ENCODE data around the gene IRGM. TPM values are rescaled to one million over a fixed set of nuclear protein-coding genes. Genes with fewer than 3 reads are reported as not detected.
"Not testable (repeated sequence)": the region's sequence is repeated elsewhere in the genome, so short reads cannot be mapped to it uniquely, and the experiment has no call there.

Gene IRGM, protein sequence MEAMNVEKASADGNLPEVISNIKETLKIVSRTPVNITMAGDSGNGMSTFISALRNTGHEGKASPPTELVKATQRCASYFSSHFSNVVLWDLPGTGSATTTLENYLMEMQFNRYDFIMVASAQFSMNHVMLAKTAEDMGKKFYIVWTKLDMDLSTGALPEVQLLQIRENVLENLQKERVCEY
- total RNA-seq = 1 to 10 TPM in 1 of 2 experiments, under 1 TPM in 1; 0.96 to 1.2 TPM

DNA sequence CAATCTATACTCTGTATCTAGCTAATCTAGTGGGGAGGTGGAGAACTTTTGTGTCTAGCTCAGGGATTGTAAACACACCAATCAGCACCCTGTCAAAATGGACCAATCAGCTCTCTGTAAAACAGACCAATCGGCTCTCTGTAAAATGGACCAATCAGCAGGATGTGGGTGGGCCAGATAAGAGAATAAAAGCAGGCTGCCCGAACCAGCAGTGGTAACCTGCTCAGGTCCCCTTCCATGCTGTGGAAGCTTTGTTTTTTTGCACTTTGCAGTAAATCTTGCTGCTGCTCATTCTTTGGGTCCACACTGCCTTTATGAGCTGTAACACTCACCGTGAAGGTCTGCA lies at the start of gene IRGM:
Gene IRGM (plus strand): TSS at position 214 of the 346 bp plus-strand sequence. CDS start 1,603 bp downstream, outside the sequence.
- H3K4me1 Mint-ChIP-seq = peaks cover 22% of the 10 kb centered on the region
- ChIA-PET POLR2A (interaction anchor here (0.7 to 2.7 kb wide), 14 partner anchors 21 to 396 kb away, joined by 3 to 37 read pairs (median 4); partner anchors contain the start of genes DCTN4, RBM22 and SMIM3), CTCF (interaction anchor here (0.8 to 3.6 kb wide), 26 partner anchors 13 to 470 kb away, joined by 3 to 75 read pairs (median 5); partner anchors contain the start of genes DCTN4, RBM22 and SMIM3)
- H3K27ac Mint-ChIP-seq = peak within 1 kb of the TSS; percentile 88
- not testable (repeated sequence) for H3K9me3 Mint-ChIP-seq; DNase-seq; H3K36me3 Mint-ChIP-seq (ENCODE audit: low read depth); H3K27me3 Mint-ChIP-seq
- H3K4me3 Mint-ChIP-seq = peak within 1 kb of the TSS; percentile 68

DNA sequence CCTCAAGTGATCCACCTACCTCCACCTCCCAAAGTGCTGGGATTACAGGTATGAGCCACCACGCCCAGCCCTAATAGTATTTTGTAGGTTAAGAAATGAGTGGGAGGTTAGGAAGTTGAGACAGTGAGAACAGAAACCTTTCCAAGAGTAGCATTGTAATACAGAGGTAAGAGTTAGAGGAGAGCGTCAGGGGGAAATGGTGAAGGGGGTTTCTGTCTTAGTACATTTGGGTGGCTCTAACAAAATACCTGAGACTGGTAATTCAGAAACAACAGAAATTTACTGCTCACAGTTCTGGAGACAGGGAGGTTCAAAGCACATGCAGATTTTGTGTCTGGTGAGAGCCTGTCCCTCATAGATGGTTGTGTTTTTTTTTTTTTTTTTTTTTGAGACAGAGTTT lies 48.9 kb upstream of the IRGM start:
- CTCF ChIA-PET = no interaction called here
- POLR2A ChIA-PET = interaction anchor here (0.9 kb wide), 1 partner anchor 10 kb away, joined by 3 read pairs; no protein-coding TSS in a partner anchor
- Mint-ChIP-seq H3K27ac (no peak overlapping the region), H3K4me3 (no peak overlapping the region), H3K9me3 (no peaks in the 10 kb centered on the region), H3K4me1 (peaks cover 4% of the 10 kb centered on the region), H3K36me3 (ENCODE audit: low read depth) (peaks cover 16% of the 10 kb centered on the region), H3K27me3 (no peaks in the 10 kb centered on the region)
- no peak for DNase-seq

DNA sequence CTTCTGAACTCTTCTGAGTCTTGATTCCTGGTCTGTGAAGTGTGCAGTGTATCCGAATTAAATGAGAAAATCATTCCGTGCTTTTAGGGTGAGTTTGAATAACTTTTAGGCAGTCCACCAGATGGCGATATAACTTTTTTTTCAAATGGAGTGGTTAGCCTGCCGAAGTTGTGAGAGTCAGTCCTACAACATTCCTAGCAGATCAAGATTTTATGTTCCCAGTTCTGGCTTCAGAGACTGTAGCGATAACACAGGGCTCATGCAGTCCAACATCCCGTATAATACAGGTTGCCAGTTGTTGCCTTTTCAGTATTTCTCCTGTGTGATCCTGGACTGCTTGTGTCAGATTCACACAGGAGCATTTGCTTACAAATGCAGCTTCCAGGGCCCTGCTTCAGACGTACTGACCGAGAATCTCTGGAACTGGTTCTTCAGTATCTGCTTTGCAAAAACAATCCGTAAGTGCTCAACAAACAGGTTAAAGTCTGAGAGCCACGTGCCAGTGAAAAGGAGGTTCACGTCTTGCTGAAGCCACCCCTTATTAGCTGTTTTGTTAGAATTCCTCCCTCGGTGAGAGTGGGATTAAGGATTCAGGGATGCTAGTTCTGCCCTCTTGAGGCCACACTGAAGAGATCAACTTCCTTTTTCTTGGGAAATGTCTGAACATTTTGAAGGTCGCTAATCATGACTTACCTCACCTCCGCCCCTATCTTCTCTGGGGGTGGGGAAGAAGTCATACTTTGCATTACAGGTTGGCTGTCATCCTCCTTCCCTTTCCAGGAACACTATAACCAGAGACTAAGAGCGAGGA lies 45.0 kb upstream of the IRGM start:
- H3K36me3 Mint-ChIP-seq (ENCODE audit: low read depth) = peaks cover 6% of the 10 kb centered on the region

DNA sequence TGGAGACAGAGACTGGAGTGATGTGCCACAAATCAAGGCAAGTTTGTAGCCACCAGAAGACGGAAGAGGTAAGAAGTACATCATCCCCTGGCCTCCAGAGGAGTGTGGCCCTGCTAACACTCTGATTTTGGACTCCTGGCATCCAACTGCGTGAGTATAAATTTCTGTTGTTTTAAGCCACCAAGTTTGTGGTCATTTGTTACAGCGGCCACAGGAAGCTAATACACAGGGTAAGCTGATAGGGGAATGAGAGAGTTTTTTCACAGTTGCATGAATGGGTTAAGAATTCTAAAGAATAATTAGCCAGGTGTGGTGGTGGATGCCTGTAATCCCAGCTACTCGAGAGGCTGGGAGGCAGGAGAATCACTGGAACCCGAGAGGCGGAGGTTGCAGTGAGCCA lies 41.9 kb upstream of the IRGM start:
- H3K4me3 Mint-ChIP-seq = no peak overlapping the region
- ChIA-PET POLR2A (no interaction called here), CTCF (no interaction called here)
- H3K27ac Mint-ChIP-seq = no peak overlapping the region
- H3K9me3 Mint-ChIP-seq = peaks cover 4% of the 10 kb centered on the region
- no peak for DNase-seq
- H3K27me3 Mint-ChIP-seq = peaks cover 9% of the 10 kb centered on the region
- peaks cover 4% of the 10 kb centered on the region for H3K4me1 Mint-ChIP-seq
- H3K36me3 Mint-ChIP-seq (ENCODE audit: low read depth) = no peaks in the 10 kb centered on the region

More for the DNA sequence above, 45.0 kb upstream of the IRGM start:
- ChIA-PET CTCF (interaction anchor here (1.0 to 2.5 kb wide), 4 partner anchors 9 to 46 kb away, joined by 3 to 10 read pairs (median 3); partner anchors contain the start of genes IRGM and SMIM3), POLR2A (no interaction called here)
- Mint-ChIP-seq H3K27me3 (peaks cover 3% of the 10 kb centered on the region), H3K9me3 (peaks cover 3% of the 10 kb centered on the region), H3K27ac (no peak overlapping the region), H3K4me1 (peaks cover 4% of the 10 kb centered on the region), H3K4me3 (no peak overlapping the region)
- DNase-seq = peak; percentile 16

DNA sequence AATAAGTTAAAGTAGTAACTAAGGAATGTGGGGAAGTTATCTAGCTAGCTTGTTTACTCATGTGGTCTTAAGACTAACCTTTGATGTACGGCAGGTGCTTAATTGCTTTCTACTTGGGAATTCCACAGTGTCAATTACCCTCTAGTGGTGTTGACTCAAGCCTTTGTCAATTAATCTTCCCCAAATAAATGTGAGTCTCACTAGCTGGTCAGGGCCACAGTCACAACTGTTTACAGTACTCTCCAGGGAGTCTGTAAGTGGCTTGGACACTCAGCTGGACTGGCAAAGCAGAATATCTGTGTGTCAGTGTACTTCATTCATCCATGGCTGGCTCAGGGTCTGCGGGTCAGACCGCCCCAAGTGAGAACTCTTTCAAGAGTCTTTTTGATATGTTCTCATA lies 37.0 kb upstream of the IRGM start:
- no peaks in the 10 kb centered on the region for H3K36me3 Mint-ChIP-seq (ENCODE audit: low read depth)
- H3K27me3 Mint-ChIP-seq = peaks cover 9% of the 10 kb centered on the region
- peaks cover 5% of the 10 kb centered on the region for H3K9me3 Mint-ChIP-seq
- no peak for DNase-seq
- ChIA-PET POLR2A (no interaction called here), CTCF (interaction anchor here (1.7 kb wide), 1 partner anchor 355 kb away, joined by 4 read pairs; no protein-coding TSS in a partner anchor)
- H3K4me3 Mint-ChIP-seq = no peak overlapping the region
- H3K4me1 Mint-ChIP-seq = no peaks in the 10 kb centered on the region
- H3K27ac Mint-ChIP-seq = no peak overlapping the region

DNA sequence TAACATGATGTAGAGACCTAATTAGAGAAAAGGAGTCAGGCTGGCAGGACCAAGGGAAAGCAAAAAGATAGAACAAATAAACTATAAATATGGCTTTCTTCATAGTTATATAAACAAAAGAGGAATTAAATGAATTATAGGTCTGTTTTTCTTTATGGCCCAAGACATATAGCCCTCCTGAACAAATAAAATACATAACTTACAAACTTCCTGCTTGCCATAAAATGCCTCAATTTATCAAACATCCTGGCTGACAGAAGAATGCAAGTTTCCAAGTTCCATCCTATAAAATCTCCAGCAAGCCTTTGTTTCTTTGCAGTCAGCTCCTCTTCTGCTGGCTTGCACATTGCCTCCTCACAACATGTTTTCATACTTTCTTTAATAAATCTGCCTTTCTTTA lies 31.3 kb upstream of the IRGM start:
- Mint-ChIP-seq H3K9me3 (peaks cover 13% of the 10 kb centered on the region), H3K36me3 (ENCODE audit: low read depth) (no peaks in the 10 kb centered on the region), H3K27ac (no peak overlapping the region), H3K27me3 (peaks cover 4% of the 10 kb centered on the region), H3K4me1 (no peaks in the 10 kb centered on the region), H3K4me3 (no peak overlapping the region)
- CTCF ChIA-PET = interaction anchor here (1.2 kb wide), 1 partner anchor 31 kb away, joined by 3 read pairs; the partner anchor contains the start of gene IRGM
- POLR2A ChIA-PET = no interaction called here
- no peak for DNase-seq

DNA sequence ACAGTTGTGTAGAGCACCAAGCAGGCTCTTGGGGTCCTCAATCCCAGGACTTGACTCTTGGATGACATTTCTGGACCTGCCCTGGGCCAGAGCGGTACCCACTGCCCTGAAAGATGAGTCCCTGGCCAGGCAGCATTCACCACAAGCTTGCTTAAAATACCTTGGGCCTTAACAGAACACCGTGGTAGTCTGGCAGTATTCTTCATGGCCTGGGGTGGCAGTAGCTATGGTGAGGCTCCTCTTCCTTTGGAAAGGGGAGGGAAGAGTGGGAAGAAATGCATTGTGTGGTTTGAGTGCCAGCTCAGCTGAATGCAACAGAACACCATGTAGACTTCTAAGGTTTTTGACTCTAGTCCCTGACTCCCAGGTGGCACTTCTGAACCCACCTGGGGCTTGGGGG lies 29.4 kb upstream of the IRGM start:
- Mint-ChIP-seq H3K4me1 (no peaks in the 10 kb centered on the region), H3K27ac (no peak overlapping the region), H3K9me3 (peaks cover 18% of the 10 kb centered on the region), H3K27me3 (peaks cover 4% of the 10 kb centered on the region), H3K36me3 (ENCODE audit: low read depth) (no peaks in the 10 kb centered on the region), H3K4me3 (no peak overlapping the region)
- DNase-seq = no peak
- CTCF ChIA-PET = interaction anchor here (1.0 kb wide), 1 partner anchor 29 kb away, joined by 3 read pairs; the partner anchor contains the start of gene IRGM
- POLR2A ChIA-PET = no interaction called here

DNA sequence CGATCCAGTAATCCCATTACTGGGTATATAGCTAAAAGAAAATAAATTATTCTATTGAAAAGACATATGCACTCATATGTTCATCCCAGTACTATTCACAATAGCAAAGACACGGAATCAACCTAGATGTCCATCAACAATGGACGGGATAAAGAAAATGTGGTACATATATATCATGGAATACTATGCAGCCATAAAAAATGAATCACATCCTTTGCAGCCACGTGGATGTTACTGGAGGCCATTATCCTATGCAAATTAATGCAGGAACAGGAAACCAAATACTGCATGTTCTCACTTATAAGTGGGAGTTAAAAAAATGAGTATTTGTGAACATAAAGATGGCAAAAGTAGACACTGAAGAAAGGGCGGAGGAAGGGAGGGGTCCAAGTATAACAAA lies 16.6 kb upstream of the IRGM start:
- CTCF ChIA-PET = no interaction called here
- Mint-ChIP-seq H3K36me3 (ENCODE audit: low read depth) (no peaks in the 10 kb centered on the region), H3K4me3 (no peak overlapping the region), H3K9me3 (peaks cover 27% of the 10 kb centered on the region), H3K27ac (no peak overlapping the region), H3K27me3 (peaks cover 2% of the 10 kb centered on the region), H3K4me1 (no peaks in the 10 kb centered on the region)
- POLR2A ChIA-PET = no interaction called here
- no peak for DNase-seq

DNA sequence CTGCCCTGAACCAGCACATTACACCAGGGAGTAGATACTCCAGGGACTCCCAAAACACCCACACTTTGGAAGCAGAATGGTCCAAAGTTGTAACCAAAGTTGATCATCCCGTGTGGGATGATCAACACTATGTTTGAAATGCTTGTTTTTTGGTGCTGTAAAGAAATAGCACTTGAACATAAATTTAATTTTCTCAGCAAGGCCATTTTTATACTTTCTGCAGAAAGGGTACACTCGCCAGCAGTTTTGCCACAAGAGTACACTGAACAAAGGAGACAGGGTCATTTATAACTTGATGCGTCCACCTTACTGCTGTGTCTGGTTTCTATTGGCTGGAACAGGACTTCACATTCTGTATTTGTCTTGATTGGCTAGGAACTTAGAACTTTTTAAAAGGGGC lies 14.5 kb upstream of the IRGM start:
- CTCF ChIA-PET; H3K4me1 Mint-ChIP-seq; POLR2A ChIA-PET; DNase-seq; H3K27ac Mint-ChIP-seq; H3K4me3 Mint-ChIP-seq; H3K36me3 Mint-ChIP-seq (ENCODE audit: low read depth); H3K27me3 Mint-ChIP-seq: not testable (repeated sequence)
- H3K9me3 Mint-ChIP-seq = peaks cover 27% of the 10 kb centered on the region

DNA sequence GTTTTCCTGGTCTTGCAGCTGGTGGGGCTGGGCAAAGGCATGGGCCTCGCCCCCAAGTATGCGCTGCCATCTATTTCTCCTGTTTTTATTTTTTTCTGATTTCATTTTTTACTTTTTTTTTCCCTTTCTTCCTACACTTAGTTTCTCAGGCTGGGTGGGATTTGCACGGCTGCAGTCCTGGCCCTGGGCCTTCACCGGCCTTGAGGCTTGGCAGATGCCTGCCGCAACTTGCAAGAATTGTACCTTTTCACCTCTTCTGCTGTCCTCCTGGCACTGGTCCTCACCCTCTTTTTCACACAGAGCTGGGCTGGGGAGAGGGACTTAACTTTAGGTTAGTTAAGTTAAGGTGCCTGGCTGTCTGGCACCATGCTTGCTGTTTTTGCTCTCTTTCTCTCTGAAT lies 10.3 kb upstream of the IRGM start:
- no peak for DNase-seq
- Mint-ChIP-seq H3K4me3 (no peak overlapping the region), H3K4me1 (no peaks in the 10 kb centered on the region), H3K27ac (no peak overlapping the region), H3K27me3 (peaks cover 3% of the 10 kb centered on the region), H3K9me3 (peaks cover 13% of the 10 kb centered on the region), H3K36me3 (ENCODE audit: low read depth) (no peaks in the 10 kb centered on the region)
- CTCF ChIA-PET = no interaction called here
- POLR2A ChIA-PET = no interaction called here

DNA sequence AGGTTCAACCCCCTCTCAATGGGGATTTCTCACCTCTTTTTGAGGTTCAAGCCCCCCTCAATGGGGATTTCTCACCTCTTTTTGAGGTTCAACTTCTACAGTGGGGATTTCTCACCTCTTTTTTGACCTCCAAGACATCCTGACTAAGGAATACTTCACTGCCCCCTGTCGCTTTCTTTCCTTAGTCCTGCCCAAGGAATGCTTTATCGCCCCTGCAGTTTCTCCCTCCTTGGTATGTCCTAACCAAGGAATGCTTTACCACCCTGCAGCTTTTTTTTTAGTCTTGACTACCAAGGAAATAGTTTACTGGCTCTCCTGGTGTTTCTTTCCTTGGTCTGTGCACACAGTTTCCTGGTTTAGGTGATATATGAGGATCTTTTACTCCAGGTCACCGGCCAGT lies 9.6 kb upstream of the IRGM start:
- H3K4me3 Mint-ChIP-seq = no peak overlapping the region
- H3K9me3 Mint-ChIP-seq = peaks cover 10% of the 10 kb centered on the region
- no peak overlapping the region for H3K27ac Mint-ChIP-seq
- ChIA-PET POLR2A (no interaction called here), CTCF (no interaction called here)
- H3K4me1 Mint-ChIP-seq = no peaks in the 10 kb centered on the region
- no peak for DNase-seq
- H3K27me3 Mint-ChIP-seq = peaks cover 3% of the 10 kb centered on the region
- H3K36me3 Mint-ChIP-seq (ENCODE audit: low read depth) = no peaks in the 10 kb centered on the region

DNA sequence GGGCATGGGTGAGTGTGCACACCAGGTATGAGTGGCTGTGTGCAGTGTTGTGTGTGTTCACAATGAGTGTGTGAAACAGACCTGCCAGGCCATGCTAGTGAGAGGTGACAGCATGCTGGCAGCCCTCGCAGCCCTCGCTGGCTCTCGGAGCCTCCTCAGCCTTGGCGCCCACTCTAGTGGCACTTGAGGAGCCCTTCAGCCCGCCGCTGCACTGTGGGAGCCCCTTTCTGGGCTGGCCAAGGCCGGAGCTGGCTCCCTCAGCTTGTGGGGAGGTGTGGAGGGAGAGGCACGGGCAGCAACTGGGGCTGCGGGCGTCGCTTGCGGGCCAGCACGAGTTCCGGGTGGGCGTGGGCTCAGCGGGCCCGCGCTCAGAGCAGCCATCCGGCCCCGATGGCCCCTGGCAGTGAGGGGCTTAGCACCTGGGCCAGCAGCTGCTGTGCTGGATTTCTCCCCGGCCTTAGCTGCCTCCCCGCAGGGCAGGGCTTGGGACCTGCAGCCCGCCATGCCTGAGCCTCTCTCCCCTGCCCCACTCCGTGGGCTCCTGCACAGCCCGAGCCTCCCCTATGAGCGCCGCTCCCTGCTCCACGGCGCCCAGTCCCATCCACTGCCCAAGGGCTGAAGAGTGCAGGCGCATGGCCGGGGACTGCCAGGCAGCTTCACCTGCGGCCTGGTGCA lies 999 bp upstream of the IRGM start:
- not testable (repeated sequence) for H3K27ac Mint-ChIP-seq; H3K27me3 Mint-ChIP-seq; H3K9me3 Mint-ChIP-seq; H3K36me3 Mint-ChIP-seq (ENCODE audit: low read depth); H3K4me3 Mint-ChIP-seq; DNase-seq
- POLR2A ChIA-PET = interaction anchor here (1.8 to 2.7 kb wide), 5 partner anchors 40 to 145 kb away, joined by 5 to 37 read pairs (median 14); partner anchors contain the start of genes DCTN4 and RBM22
- CTCF ChIA-PET = interaction anchor here (1.4 to 3.6 kb wide), 10 partner anchors 12 to 320 kb away, joined by 3 to 75 read pairs (median 5); partner anchors contain the start of genes DCTN4 and SMIM3
- peaks cover 22% of the 10 kb centered on the region for H3K4me1 Mint-ChIP-seq

All from activated CD4-positive, alpha-beta memory T cell treated with anti-CD3 and anti-CD28 coated beads, Interleukin-2, amount 10 ng/mL, durations not matched to agents 7 days and 5 days (primary cell).